ENCODE measurements around the gene TFDP2.
"Not testable (repeated sequence)": the region's sequence is repeated elsewhere in the genome, so short reads cannot be mapped to it uniquely, and the experiment has no call there.

DNA sequence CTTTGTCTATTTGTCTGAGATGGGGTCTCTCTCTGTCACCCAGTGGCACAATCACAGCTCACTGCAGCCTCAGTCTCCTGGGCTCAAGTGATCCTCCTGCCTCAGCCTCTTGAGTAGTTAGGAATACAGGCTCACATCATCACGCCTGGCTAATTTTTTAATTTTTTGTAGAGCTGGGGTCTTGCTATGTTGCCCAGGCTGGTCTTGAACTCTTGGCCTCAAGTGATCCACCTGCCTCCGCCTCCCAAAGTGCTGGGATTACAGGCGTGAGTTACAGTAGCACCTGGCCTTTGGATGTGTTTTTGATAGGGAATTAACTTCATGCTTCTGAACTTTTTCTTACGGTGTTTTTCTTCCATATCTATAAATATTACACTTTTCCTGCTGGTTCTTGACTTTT, 239.4 kb downstream of the TFDP2 start:
- not testable (repeated sequence) for TF ChIP-seq POLR2A, POLR2AphosphoS5 (IDR thresholded peaks at IDR 0.05; ENCODE audit: low read depth, low read length)
